ENCODE data around the gene CAMKMT.

CAMKMT gene

DNA sequence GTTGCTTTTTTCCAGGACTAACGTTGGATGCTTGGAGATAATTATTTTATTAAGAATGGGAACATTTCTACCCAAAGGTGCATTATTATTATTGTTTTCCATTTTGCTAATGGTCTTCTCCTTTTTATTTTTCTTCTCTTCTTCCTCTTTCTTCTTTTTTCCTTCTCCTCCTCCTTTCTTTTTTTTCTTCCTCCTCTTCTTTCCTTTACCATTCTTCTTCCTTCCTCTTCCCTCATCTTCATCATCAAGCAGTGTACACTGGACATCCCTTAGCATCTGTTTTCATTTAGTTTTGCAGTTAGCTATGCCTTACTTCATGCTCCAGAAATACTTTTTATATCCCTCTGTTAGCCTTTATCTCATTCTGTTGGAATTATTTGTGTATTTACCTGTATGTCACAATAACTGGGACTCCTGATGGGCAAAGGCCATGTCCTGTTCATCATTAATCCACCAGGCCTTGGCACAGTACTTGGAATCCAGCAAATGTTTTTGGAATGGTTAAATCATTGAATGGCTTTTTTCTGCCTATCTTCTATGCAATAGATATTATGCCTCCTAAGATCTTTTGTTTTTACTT, 162.7 kb downstream of the CAMKMT start:
- H4K20me1 ChIP-seq (ENCODE audit: low read depth, low read length) = no peaks in the 10 kb centered on the region
- H3K36me3 ChIP-seq (ENCODE audit: low read length) = no peaks in the 10 kb centered on the region
- H3K27ac ChIP-seq (ENCODE audit: low read depth, low read length) = no peak overlapping the region
- no peak overlapping the region for H3K4me3 ChIP-seq (ENCODE audit: insufficient read depth, low read length, poor library complexity, severe bottlenecking)
- H3F3A ChIP-seq (ENCODE audit: insufficient read depth) = no peaks in the 10 kb centered on the region
- H3K4me2 ChIP-seq (ENCODE audit: low read depth, low read length, poor library complexity, severe bottlenecking) = no peak overlapping the region
- H3K9me3 ChIP-seq (ENCODE audit: insufficient read depth, low read length) = peaks cover 5% of the 10 kb centered on the region; the same call in 1 of the 2 replicates
- H3K79me2 ChIP-seq (ENCODE audit: insufficient read depth, low read length) = no peaks in the 10 kb centered on the region
- TF ChIP-seq EZH2phosphoT487 (conservative IDR thresholded peaks at IDR 0.05; ENCODE audit: low read length) = no peak
- no peak for TF ChIP-seq CTCF (IDR thresholded peaks at IDR 0.05; ENCODE audit: insufficient read depth, low read length, poor library complexity, severe bottlenecking)
- no peak overlapping the region for H2AFZ ChIP-seq (ENCODE audit: low read depth, low read length, severe bottlenecking)
- no peaks in the 10 kb centered on the region for H3K27me3 ChIP-seq (ENCODE audit: low read length)
- no peak overlapping the region for H3K9ac ChIP-seq (ENCODE audit: low read length)
- H3K9me2 ChIP-seq (replicated peaks; ENCODE audit: insufficient read depth, low read length) = no peaks in the 10 kb centered on the region

DNA sequence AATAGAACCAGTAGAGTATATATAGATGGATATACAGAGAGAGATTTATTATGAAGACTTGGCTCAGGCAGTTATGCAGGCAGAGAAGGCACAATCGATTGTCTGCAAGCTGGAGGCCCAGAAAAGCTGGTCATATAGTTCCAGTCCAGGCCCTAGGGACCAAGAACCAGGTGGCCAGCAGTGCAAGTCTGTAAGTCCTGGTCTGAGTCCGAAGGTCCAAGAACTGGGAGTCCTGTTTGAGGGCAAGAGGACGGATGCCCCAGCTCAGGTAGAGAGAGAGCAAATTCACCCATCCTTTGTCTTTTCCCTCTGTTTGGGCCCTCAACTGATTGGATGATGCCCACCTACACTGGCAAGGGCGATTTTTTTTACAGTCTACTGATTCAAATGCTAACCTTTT, 164.6 kb downstream of the CAMKMT start:
- Histone ChIP-seq H3K9ac (ENCODE audit: low read length) (no peak overlapping the region), H3K79me2 (ENCODE audit: insufficient read depth, low read length) (no peaks in the 10 kb centered on the region), H3F3A (ENCODE audit: insufficient read depth) (no peaks in the 10 kb centered on the region), H3K27me3 (ENCODE audit: low read length) (no peaks in the 10 kb centered on the region), H3K4me2 (ENCODE audit: low read depth, low read length, poor library complexity, severe bottlenecking) (no peak overlapping the region), H3K9me3 (ENCODE audit: insufficient read depth, low read length) (peaks cover 5% of the 10 kb centered on the region; the same call in 1 of the 2 replicates), H4K20me1 (ENCODE audit: low read depth, low read length) (no peaks in the 10 kb centered on the region), H2AFZ (ENCODE audit: low read depth, low read length, severe bottlenecking) (no peak overlapping the region), H3K27ac (ENCODE audit: low read depth, low read length) (no peak overlapping the region), H3K4me3 (ENCODE audit: insufficient read depth, low read length, poor library complexity, severe bottlenecking) (no peak overlapping the region), H3K9me2 (replicated peaks; ENCODE audit: insufficient read depth, low read length) (no peaks in the 10 kb centered on the region), H3K36me3 (ENCODE audit: low read length) (no peaks in the 10 kb centered on the region)
- no peak for TF ChIP-seq CTCF (IDR thresholded peaks at IDR 0.05; ENCODE audit: insufficient read depth, low read length, poor library complexity, severe bottlenecking)
- TF ChIP-seq EZH2phosphoT487 (conservative IDR thresholded peaks at IDR 0.05; ENCODE audit: low read length) = no peak

GRCh38 chr2:44528595-44528994, 166.8 kb downstream of the CAMKMT start:
- Histone ChIP-seq H3K9me2 (replicated peaks; ENCODE audit: insufficient read depth, low read length) (no peaks in the 10 kb centered on the region), H3K27me3 (ENCODE audit: low read length) (no peaks in the 10 kb centered on the region), H3K79me2 (ENCODE audit: insufficient read depth, low read length) (no peaks in the 10 kb centered on the region), H3K27ac (ENCODE audit: low read depth, low read length) (no peak overlapping the region), H3K4me2 (ENCODE audit: low read depth, low read length, poor library complexity, severe bottlenecking) (no peak overlapping the region), H3K36me3 (ENCODE audit: low read length) (0 out of 2 replicates have a peak, but pooled peaks cover 2% of the 10 kb centered on the region), H3K4me3 (ENCODE audit: insufficient read depth, low read length, poor library complexity, severe bottlenecking) (no peak overlapping the region), H2AFZ (ENCODE audit: low read depth, low read length, severe bottlenecking) (no peak overlapping the region), H4K20me1 (ENCODE audit: low read depth, low read length) (no peaks in the 10 kb centered on the region), H3F3A (ENCODE audit: insufficient read depth) (no peaks in the 10 kb centered on the region), H3K9me3 (ENCODE audit: insufficient read depth, low read length) (no peaks in the 10 kb centered on the region), H3K9ac (ENCODE audit: low read length) (no peak overlapping the region)
- TF ChIP-seq EZH2phosphoT487 (conservative IDR thresholded peaks at IDR 0.05; ENCODE audit: low read length) (no peak), CTCF (IDR thresholded peaks at IDR 0.05; ENCODE audit: insufficient read depth, low read length, poor library complexity, severe bottlenecking) (no peak)
